GM06990 (cell line): Measurements from ENCODE around the gene ZNF225.
A peak's percentile ranks its signal among the peaks of the same experiment; 100 is the strongest.

Experiments
- DNase-seq: peaks from one replicate; pipeline ENCODE4 v3.0.0-alpha.2; 2011; ENCODE audit not compliant: insufficient read length; ENCODE audit errors: extremely low read depth
- H3K27me3 ChIP-seq: replicated peaks from 2 replicates; pipeline ENCODE4 v1.6.0; 2011; ENCODE audit warnings: low read length; ENCODE audit not compliant: control insufficient read depth, insufficient read depth
- H3K36me3 ChIP-seq: 2 replicates; pipeline ENCODE4 v1.5.1; 2011; ENCODE audit warnings: low read length; ENCODE audit not compliant: control insufficient read depth, insufficient read depth
- H3K4me3 ChIP-seq: replicated peaks from 2 replicates; pipeline ENCODE4 v1.5.1; 2011; ENCODE audit warnings: low read depth, mild to moderate bottlenecking, control low read depth, low read length
- CTCF ChIP-seq: IDR thresholded peaks from 2 replicates; pipeline ENCODE4 v1.5.1; 2011; ENCODE audit warnings: low read length, control low read depth, mild to moderate bottlenecking, inconsistent platforms; ENCODE audit not compliant: insufficient read depth, poor library complexity, severe bottlenecking

ZNF225 gene

DNA sequence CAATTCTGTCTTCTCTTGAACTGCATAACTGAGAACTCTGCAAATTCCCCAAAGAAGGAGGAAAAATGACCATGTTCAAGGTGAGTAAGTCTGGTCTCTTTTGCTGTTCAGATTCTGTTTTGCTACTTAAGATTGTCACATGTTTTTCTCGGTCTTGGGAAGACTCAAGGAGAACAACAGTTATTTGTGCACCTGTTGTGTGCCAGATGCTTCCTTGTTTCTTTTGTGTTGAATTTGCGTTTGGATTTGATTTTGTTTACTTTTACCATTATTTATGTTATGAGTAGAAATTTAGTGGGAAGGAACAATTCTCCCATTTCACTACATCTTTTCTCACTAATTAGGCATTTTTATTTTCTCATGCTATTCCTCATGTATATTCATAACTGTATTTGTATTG lies 36.9 kb upstream of the ZNF225 start:
- Histone ChIP-seq H3K27me3 (no peaks in the 10 kb centered on the region), H3K4me3 (no peak overlapping the region), H3K36me3 (no peaks in the 10 kb centered on the region)
- DNase-seq = no peak
- no peak for TF ChIP-seq CTCF

DNA sequence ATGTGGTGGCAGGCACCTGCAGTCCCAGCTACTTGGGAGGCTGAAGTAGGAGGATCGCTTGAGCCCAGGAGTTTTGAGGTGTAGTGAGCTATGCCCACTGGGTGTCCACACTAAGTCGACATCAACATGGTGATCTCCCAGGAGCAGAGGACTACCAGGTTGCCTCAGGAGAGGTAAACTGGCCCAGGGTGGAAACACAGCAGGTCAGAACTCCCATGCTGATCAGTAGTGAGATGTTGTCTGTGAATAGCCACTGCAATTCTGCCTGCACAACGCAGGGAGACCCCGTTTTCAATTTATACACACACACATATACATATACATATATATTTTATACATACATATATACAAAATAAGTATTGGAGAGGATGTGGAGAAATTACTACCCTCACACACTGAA lies 21.1 kb upstream of the ZNF225 start:
- no peak overlapping the region for H3K4me3 ChIP-seq

DNA sequence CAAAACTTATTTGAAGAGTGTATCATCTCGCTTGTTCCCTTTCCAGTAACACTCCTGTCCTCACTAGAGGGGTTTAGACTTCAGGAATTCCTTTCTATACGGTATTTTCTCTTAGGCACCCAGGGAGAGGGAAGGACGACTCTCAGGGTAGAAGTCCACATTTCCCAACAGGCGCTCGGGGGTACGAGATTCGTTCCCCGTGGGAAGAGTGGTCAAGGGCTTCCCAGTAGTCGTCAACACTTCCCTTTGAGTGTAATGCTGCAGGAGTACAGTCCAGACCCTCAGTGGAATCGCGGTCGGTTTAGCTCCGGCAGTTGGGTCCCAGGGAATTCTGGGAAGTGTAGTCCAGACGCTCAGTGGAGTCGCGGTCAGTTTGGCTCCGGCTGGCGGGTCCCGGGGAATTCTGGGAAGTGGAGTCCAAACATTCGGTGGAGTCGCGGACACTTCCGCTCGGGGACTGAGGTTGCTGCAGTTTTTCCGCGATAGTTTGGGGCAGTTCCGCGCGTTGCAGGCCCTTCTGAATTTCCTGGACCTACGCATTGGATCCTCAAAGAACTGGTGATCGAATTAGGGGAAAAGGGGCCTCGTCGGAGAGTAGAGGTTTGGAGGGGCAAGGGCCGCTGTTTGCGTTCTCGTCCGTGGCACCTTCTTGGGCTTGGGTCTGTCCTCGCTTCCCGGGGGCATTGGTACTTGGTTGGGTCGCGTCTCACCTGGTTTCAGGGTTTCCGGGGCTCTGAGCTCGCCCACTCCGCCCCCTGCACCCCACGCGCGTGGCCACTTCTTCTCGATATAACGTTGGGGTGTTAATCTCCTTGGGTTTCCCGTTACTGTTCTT lies 19.1 kb upstream of the ZNF225 start, which contains the start of gene ZNF224:
Gene ZNF224, plus strand, starts transcription at position 431 of the 835 bp plus-strand sequence. CDS start 3,513 bp downstream, outside the sequence.
- Histone ChIP-seq H3K36me3 (peaks cover 4% of the 10 kb centered on the region), H3K4me3 (peak within 1 kb of the TSS; percentile 74), H3K27me3 (no peaks in the 10 kb centered on the region)
- TF ChIP-seq CTCF = no peak
- DNase-seq = peak; percentile 85

More for the DNA sequence above, 21.1 kb upstream of the ZNF225 start:
- no peak for TF ChIP-seq CTCF
- peaks cover 2% of the 10 kb centered on the region; the same call in 1 of the 2 replicates for H3K36me3 ChIP-seq
- DNase-seq = no peak
- H3K27me3 ChIP-seq = no peaks in the 10 kb centered on the region

- Histone ChIP-seq H3K36me3 (peaks cover 9% of the 10 kb centered on the region), H3K4me3 (no peak overlapping the region), H3K27me3 (no peaks in the 10 kb centered on the region)
- TF ChIP-seq CTCF = no peak
- DNase-seq = no peak
These were observed 5.4 kb upstream of the ZNF225 start for GRCh38 chr19:44107751-44108150.

GRCh38 chr19:44109458-44109857 lies 3.7 kb upstream of the ZNF225 start:
- Histone ChIP-seq H3K36me3 (peaks cover 9% of the 10 kb centered on the region), H3K4me3 (no peak overlapping the region), H3K27me3 (no peaks in the 10 kb centered on the region)
- TF ChIP-seq CTCF = no peak
- no peak for DNase-seq
